Measurements from ENCODE around the gene STARD7. TPM values are rescaled to one million over a fixed set of nuclear protein-coding genes. Genes with fewer than 3 reads are reported as not detected.
A peak's percentile ranks its signal among the peaks of the same experiment; 100 is the strongest.

STARD7 gene
- total and polyA plus RNA-seq, 10 of the 15 experiments (the other 5 are each of a cell fraction or from before 2014, with no cell fraction given): 85.4 to 237 (median 153) TPM

- TF ChIP-seq CHD1 (IDR thresholded peaks at IDR 0.05; ENCODE audit: low read depth, low read length) (no peak), NFIC (IDR thresholded peaks at IDR 0.05; ENCODE audit: low read depth, low read length) (no peak), MEF2B (IDR thresholded peaks at IDR 0.05; ENCODE audit: partially characterized antibody, poor library complexity, severe bottlenecking) (peak; percentile 95), JUNB (IDR thresholded peaks at IDR 0.05) (no peak), SUPT20H (IDR thresholded peaks at IDR 0.05; ENCODE audit: borderline replicate concordance, control insufficient read depth, low read depth, low read length) (no peak), PML (IDR thresholded peaks at IDR 0.05; ENCODE audit: low read length) (no peak)
Observed at GRCh38 chr2:96164459-96165184, 44.0 kb downstream of the STARD7 start (continued).

- Histone ChIP-seq H2AFZ (ENCODE audit: control insufficient read depth, low read depth, low read length) (no peak overlapping the region; the same call in 1 of the 2 replicates), H3K36me3 (ENCODE audit: control insufficient read depth in 2 of 2, insufficient read depth in 2 of 2, low read length in 1 of 2) (no peaks in the 10 kb centered on the region), H3K27me3 (replicated peaks in 1 of 2; ENCODE audit: control insufficient read depth in 2 of 2, insufficient read depth in 2 of 2, low read length in 1 of 2) (no peaks in the 10 kb centered on the region), H3K9me3 (replicated peaks; ENCODE audit: control insufficient read depth, insufficient read depth, low read length) (peaks cover 3% of the 10 kb centered on the region; the same call in 2 of the 3 replicates), H3K9ac (ENCODE audit: control insufficient read depth, insufficient read depth, low read length) (peak overlapping the region; percentile 89), H3K4me1 (ENCODE audit: control insufficient read depth, insufficient read depth, low read length) (peaks cover 58% of the 10 kb centered on the region), H3K4me2 (ENCODE audit: control insufficient read depth, insufficient read depth) (peak overlapping the region; percentile 93), H3K4me3 (peak overlapping the region; percentile 65), H3K79me2 (ENCODE audit: control insufficient read depth, insufficient read depth, low read length) (no peaks in the 10 kb centered on the region; the same call in none of the 2 replicates), H3K27ac (ENCODE audit: control insufficient read depth, insufficient read depth) (peak overlapping the region; percentile 100), H4K20me1 (ENCODE audit: control insufficient read depth, insufficient read depth) (no peaks in the 10 kb centered on the region)
- in situ Hi-C loops (cut with MboI): no loop called here
- DNase-seq (ENCODE audit: low read depth, low spot score) (peak; percentile 87), ATAC-seq (peak; percentile 75), FAIRE-seq (no peak)
- TSS peak; percentile 89 for BruUV-seq (replicated peaks)
- CTCF ChIA-PET: interaction anchor here (1.5 to 5.5 kb wide), 4 partner anchors 11 to 25 kb away, joined by 4 to 68 read pairs (median 24); partner anchors contain the start of genes ASTL and DUSP2
- WGBS (ENCODE audit: insufficient coverage, insufficient replicate concordance, low lambda C conversion rate, missing lambda C conversion rate): 1% methylated on average over 13 of the region's 13 CpGs
- RAD21 ChIA-PET (ENCODE audit: unreplicated experiment): interaction anchor here (1.0 to 5.4 kb wide), 11 partner anchors 8 to 103 kb away, joined by 3 to 59 read pairs (median 6); partner anchors contain the start of genes ASTL and CIAO1
- POLR2A ChIA-PET: interaction anchor here (0.6 to 6.3 kb wide), 9 partner anchors 8 to 604 kb away, joined by 3 to 80 read pairs (median 5); partner anchors contain the start of genes ASTL, DUSP2, NCAPH and STARD7
- intact Hi-C loops (cut with micrococcal nuclease; ENCODE audit: unreplicated experiment): loop anchor here (1.0 kb wide), 1 partner anchor 18 kb away; no protein-coding TSS in a partner anchor
- SMC1A ChIA-PET (ENCODE audit: uncharacterized antibody, unreplicated experiment): interaction anchor here (0.8 to 4.1 kb wide), 8 partner anchors 8 to 27 kb away, joined by 3 to 52 read pairs (median 7); partner anchors contain the start of gene ASTL
- peak; percentile 92 for TF ChIP-seq MAX (IDR thresholded peaks at IDR 0.05; ENCODE audit: low read depth, low read length)
- peak; percentile 92 for TF ChIP-seq ZNF687 (IDR thresholded peaks at IDR 0.05)
- TF ChIP-seq POLR2A (IDR thresholded peaks at IDR 0.05; ENCODE audit: low read depth, low read length): peak; percentile 81
- TF ChIP-seq LARP7 (IDR thresholded peaks at IDR 0.05): no peak; the same call in 1 of the 2 replicates
- no peak for TF ChIP-seq JUNB (IDR thresholded peaks at IDR 0.05)
- TF ChIP-seq RAD21 (IDR thresholded peaks at IDR 0.05; ENCODE audit: insufficient read depth, low read depth, low read length): peak; percentile 31; the same call in 1 of the 2 replicates
- TF ChIP-seq TCF7 (IDR thresholded peaks at IDR 0.05; ENCODE audit: borderline replicate concordance): peak; percentile 45; the same call in 1 of the 2 replicates
- no peak for TF ChIP-seq ZNF384 (IDR thresholded peaks at IDR 0.05; ENCODE audit: borderline replicate concordance, low read depth, low read length)
- TF ChIP-seq NR2F1 (conservative IDR thresholded peaks at IDR 0.05): peak; percentile 85
- TF ChIP-seq ZNF24 (IDR thresholded peaks at IDR 0.05): 0 out of 2 replicates have a peak, but pooled peaks have one; percentile 4
- no peak for TF ChIP-seq ESRRA (IDR thresholded peaks at IDR 0.05; ENCODE audit: low read length)
- peak; percentile 90 to 91; a peak in 3 of 4 replicates for TF ChIP-seq IKZF2 (IDR thresholded peaks at IDR 0.05)
- peak; percentile 32; the same call in 1 of the 2 replicates for TF ChIP-seq HCFC1 (IDR thresholded peaks at IDR 0.05; ENCODE audit: low read length)
Observed at GRCh38 chr2:96163768-96164429, 44.7 kb downstream of the STARD7 start.

Data from GM12878 (cell line).